ENCODE measurements around the gene CREB1.

- no peak for TF ChIP-seq CTCF (IDR thresholded peaks at IDR 0.05)
- TF ChIP-seq POLR2AphosphoS5 (IDR thresholded peaks at IDR 0.05) = no peak
Measured at GRCh38 chr2:207514451-207514850, 15.3 kb upstream of the CREB1 start.
